ENCODE results near the gene TSSC4. TPM values are rescaled to one million over a fixed set of nuclear protein-coding genes. Genes with fewer than 3 reads are reported as not detected.

The TSSC4 gene
- total RNA-seq, 3 donors from 2014 or later, result 33.9 to 58.8 (median 39.2) TPM

DNA sequence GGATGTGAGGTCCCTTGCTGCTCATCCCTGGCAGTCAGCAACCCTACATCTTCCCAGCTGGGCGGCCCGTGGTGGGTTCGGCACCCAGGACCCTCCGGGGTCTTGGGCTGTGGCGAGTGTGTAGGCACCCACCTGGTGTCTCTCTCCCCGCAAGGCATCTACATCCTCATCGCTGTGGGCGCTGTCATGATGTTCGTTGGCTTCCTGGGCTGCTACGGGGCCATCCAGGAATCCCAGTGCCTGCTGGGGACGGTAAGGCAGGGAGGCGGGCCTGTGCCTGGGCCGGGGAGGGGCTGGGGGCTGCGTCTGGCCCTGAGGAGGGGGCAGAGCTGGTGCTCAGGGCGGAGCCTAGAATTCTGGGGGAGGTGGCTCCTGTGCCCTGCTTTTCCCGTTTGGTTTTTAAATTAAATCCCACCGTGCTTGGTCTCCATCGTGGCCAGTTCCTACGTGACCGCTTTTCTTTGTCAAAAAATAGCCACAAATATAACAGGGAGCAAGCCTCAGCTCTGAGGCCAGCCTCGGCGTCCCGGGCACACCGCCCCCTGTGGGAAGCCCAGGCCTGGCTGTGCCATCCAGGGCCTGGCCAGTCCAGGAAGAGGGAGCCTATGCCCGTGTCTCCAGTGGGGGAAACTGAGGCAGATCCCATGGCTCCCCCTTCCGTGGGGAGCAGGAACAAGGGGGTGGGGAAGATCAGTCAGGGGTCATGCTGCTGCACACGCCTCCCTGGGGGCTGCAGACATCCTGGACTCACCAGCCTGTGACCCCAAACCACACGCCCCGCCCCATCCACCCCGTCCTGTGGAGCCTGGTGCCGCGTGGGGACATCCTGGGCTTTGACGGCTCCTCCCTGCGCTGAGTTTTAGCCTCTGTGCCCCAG is 6.4 kb upstream of the TSSC4 start:
- Histone ChIP-seq H3K36me3 (ENCODE audit: low read depth) (no peaks in the 10 kb centered on the region), H3K4me1 (ENCODE audit: low read depth) (peaks cover 15% of the 10 kb centered on the region), H3K9me3 (no peaks in the 10 kb centered on the region), H3K4me3 (no peak overlapping the region)
- DNase-seq (no peak), ATAC-seq (peak; percentile 17)
- intact Hi-C loops (cut with DNase I, micrococcal nuclease), result no loop called here
- TF ChIP-seq, protein P1, sequence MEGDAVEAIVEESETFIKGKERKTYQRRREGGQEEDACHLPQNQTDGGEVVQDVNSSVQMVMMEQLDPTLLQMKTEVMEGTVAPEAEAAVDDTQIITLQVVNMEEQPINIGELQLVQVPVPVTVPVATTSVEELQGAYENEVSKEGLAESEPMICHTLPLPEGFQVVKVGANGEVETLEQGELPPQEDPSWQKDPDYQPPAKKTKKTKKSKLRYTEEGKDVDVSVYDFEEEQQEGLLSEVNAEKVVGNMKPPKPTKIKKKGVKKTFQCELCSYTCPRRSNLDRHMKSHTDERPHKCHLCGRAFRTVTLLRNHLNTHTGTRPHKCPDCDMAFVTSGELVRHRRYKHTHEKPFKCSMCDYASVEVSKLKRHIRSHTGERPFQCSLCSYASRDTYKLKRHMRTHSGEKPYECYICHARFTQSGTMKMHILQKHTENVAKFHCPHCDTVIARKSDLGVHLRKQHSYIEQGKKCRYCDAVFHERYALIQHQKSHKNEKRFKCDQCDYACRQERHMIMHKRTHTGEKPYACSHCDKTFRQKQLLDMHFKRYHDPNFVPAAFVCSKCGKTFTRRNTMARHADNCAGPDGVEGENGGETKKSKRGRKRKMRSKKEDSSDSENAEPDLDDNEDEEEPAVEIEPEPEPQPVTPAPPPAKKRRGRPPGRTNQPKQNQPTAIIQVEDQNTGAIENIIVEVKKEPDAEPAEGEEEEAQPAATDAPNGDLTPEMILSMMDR (IDR thresholded peaks at IDR 0.05), result no peak

DNA sequence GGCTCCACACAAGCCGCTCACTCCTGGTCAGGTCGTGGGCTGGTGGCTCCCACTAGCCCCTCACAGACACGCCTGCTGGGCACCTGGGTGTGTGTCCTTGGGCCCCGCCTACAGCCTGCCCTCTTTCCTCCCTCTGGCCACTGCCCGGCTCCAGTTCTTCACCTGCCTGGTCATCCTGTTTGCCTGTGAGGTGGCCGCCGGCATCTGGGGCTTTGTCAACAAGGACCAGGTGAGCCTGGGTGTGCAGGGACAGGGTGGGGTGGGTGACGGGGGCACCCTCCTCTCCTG is 5.8 kb upstream of the TSSC4 start:
- intact Hi-C loops (cut with DNase I, micrococcal nuclease), result no loop called here
- TF ChIP-seq, protein P1 (IDR thresholded peaks at IDR 0.05), result no peak

DNA sequence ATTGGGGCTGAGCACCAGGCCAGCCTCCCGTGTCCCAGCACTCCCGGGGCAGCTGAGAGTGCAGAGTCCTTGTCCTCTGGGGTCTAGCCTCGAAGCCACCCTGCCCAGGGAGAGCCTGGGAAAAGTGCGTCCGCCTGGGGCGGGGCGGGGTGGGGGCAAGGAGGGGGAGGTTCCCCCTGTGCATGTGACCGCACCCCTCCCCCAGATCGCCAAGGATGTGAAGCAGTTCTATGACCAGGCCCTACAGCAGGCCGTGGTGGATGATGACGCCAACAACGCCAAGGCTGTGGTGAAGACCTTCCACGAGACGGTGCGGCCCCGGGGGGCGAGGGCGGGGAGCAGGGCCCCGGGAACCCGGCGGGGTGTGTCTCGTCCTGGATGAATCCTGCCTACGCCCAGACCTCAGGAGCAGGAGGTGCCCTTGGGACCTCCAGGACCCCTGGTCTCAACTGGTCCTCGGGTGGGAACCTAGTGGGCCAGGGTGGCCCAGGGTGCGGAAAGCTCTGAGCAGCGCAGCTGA is 5.3 kb upstream of the TSSC4 start:
- Histone ChIP-seq H3K4me1 (ENCODE audit: low read depth) (peaks cover 10% of the 10 kb centered on the region), H3K9me3 (no peaks in the 10 kb centered on the region), H3K4me3 (no peak overlapping the region), H3K36me3 (ENCODE audit: low read depth) (peaks cover 2% of the 10 kb centered on the region)
- intact Hi-C loops (cut with DNase I, micrococcal nuclease), result no loop called here
- TF ChIP-seq, protein P1 (IDR thresholded peaks at IDR 0.05), result no peak
- no peak for DNase-seq
- no peak for ATAC-seq

More for the DNA sequence above, 5.8 kb upstream of the TSSC4 start:
- Histone ChIP-seq H3K9me3 (no peaks in the 10 kb centered on the region), H3K4me3 (no peak overlapping the region), H3K36me3 (ENCODE audit: low read depth) (no peaks in the 10 kb centered on the region), H3K4me1 (ENCODE audit: low read depth) (peaks cover 14% of the 10 kb centered on the region)
- ATAC-seq (no peak), DNase-seq (no peak)

DNA sequence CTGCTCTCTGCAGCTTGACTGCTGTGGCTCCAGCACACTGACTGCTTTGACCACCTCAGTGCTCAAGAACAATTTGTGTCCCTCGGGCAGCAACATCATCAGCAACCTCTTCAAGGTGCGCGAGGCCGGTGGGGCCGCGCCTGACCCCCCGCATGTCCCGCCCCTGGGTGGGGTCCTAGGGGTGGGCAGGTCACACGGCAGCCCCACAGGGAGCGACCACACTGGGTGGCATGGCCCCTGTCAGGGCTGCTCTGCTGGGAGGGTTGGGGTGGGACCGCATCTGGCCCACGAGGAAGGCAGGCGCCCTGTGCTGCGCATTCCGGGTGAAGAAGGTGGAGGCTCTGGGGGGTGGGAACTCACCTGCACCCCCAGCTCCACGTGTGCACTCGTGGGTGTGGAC is 4.7 kb upstream of the TSSC4 start:
- no peak for DNase-seq
- Histone ChIP-seq H3K9me3 (no peaks in the 10 kb centered on the region), H3K4me1 (ENCODE audit: low read depth) (peaks cover 10% of the 10 kb centered on the region), H3K4me3 (no peak overlapping the region), H3K36me3 (ENCODE audit: low read depth) (peaks cover 6% of the 10 kb centered on the region)
- no peak for ATAC-seq
- TF ChIP-seq, protein P1 (IDR thresholded peaks at IDR 0.05), result no peak
- intact Hi-C loops (cut with DNase I, micrococcal nuclease), result no loop called here

DNA sequence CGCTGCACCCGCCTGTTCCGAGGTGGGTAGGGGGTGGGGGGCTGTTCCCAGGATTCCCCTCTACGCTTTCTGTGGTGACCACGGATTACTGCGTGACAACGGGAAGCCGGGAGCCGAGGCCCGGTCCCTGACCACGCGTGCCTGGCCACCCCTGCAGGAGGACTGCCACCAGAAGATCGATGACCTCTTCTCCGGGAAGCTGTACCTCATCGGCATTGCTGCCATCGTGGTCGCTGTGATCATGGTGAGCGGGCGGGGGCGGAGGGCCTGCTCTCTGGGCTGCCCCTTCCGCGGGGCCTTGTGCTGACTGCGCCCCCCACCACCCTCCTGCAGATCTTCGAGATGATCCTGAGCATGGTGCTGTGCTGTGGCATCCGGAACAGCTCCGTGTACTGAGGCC is 4.1 kb upstream of the TSSC4 start:
- DNase-seq, result no peak
- TF ChIP-seq, protein P1 (IDR thresholded peaks at IDR 0.05), result no peak
- Histone ChIP-seq H3K4me3 (no peak overlapping the region), H3K9me3 (no peaks in the 10 kb centered on the region), H3K4me1 (ENCODE audit: low read depth) (peaks cover 14% of the 10 kb centered on the region), H3K36me3 (ENCODE audit: low read depth) (peaks cover 6% of the 10 kb centered on the region)
- intact Hi-C loops (cut with DNase I, micrococcal nuclease), result no loop called here
- ATAC-seq, result no peak

Measured in mucosa of descending colon (tissue), 3 donors.